Stimulated activated CD4-positive, alpha-beta T cell treated with anti-CD3 and anti-CD28 coated beads, Interleukin-1b, Interleukin-23, amount 100 ng/mL, for 4 hours (primary cell): ENCODE data around the gene SNU13.
"Not testable (repeated sequence)": the region's sequence is repeated elsewhere in the genome, so short reads cannot be mapped to it uniquely, and the experiment has no call there.

Experiments used
- DNase-seq, 2 donors: peaks; one replicate each; pipeline ENCODE4 v3.0.0-alpha.2; 2020; ENCODE audit warnings: low read depth in 2 of 2

Gene SNU13

GRCh38 chr22:41642331-41643110 is 46.1 kb downstream of the SNU13 start:
- no peak for DNase-seq

GRCh38 chr22:41641854-41642253 is 46.8 kb downstream of the SNU13 start:
- no peak for DNase-seq

GRCh38 chr22:41638748-41639147 is 49.9 kb downstream of the SNU13 start:
- DNase-seq = no peak

GRCh38 chr22:41638124-41638523 is 50.5 kb downstream of the SNU13 start:
- no peak for DNase-seq

GRCh38 chr22:41637623-41638022 is 51.0 kb downstream of the SNU13 start:
- DNase-seq = not testable (repeated sequence)

GRCh38 chr22:41636467-41636866 is 52.2 kb downstream of the SNU13 start:
- DNase-seq = no peak

- DNase-seq = not testable (repeated sequence)
These were observed 54.1 kb downstream of the SNU13 start for GRCh38 chr22:41634610-41635009.

GRCh38 chr22:41631615-41632014 is 57.1 kb downstream of the SNU13 start:
- DNase-seq = not testable (repeated sequence)

GRCh38 chr22:41631115-41631514 is 57.6 kb downstream of the SNU13 start:
- not testable (repeated sequence) for DNase-seq

GRCh38 chr22:41625577-41625976 is 63.1 kb downstream of the SNU13 start:
- DNase-seq = no peak
